IPS-15b (cell line): Measurements from ENCODE around the gene RYK.
"Not testable (repeated sequence)": the region's sequence is repeated elsewhere in the genome, so short reads cannot be mapped to it uniquely, and the experiment has no call there.

Experiments
- H3K27me3 ChIP-seq: one replicate; pipeline ENCODE4 v1.6.1; 2013; ENCODE audit warnings: low read length; ENCODE audit not compliant: control insufficient read depth, insufficient read depth
- H3K36me3 ChIP-seq: one replicate; pipeline ENCODE4 v1.6.1; 2013; ENCODE audit warnings: low read length; ENCODE audit not compliant: control insufficient read depth, insufficient read depth
- H3K4me1 ChIP-seq: one replicate; pipeline ENCODE4 v1.6.1; 2013; ENCODE audit warnings: mild to moderate bottlenecking, low read length; ENCODE audit not compliant: control insufficient read depth, insufficient read depth
- H3K4me3 ChIP-seq: one replicate; pipeline ENCODE4 v1.5.1; 2013; ENCODE audit warnings: low read depth, low read length
- H3K9ac ChIP-seq: one replicate; pipeline ENCODE4 v1.6.1; 2013; ENCODE audit warnings: low read depth, mild to moderate bottlenecking, low read length
- H3K9me3 ChIP-seq: one replicate; pipeline ENCODE4 v1.6.1; 2013; ENCODE audit warnings: mild to moderate bottlenecking, low read length; ENCODE audit not compliant: control insufficient read depth, insufficient read depth

RYK gene

DNA sequence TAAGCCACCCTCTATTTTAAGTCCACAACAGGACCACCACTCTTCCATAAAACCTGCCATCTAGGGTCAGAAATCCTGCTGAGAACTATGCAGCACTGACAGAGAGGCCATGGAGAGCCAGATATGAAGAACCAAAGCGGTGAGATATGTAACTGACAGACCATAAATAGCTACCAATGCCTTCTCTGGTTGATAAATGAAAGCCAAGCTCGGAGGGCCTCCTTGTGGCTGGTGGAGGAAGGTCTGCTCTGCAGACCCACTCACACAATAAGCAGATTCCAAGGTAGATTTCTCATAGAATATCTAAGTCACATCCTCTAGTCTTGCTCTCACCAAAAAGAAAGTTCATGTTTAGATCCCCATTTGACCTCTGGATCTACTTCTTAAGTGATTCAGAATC, 38.9 kb downstream of the RYK start:
- H3K4me3 ChIP-seq = no peak overlapping the region

DNA sequence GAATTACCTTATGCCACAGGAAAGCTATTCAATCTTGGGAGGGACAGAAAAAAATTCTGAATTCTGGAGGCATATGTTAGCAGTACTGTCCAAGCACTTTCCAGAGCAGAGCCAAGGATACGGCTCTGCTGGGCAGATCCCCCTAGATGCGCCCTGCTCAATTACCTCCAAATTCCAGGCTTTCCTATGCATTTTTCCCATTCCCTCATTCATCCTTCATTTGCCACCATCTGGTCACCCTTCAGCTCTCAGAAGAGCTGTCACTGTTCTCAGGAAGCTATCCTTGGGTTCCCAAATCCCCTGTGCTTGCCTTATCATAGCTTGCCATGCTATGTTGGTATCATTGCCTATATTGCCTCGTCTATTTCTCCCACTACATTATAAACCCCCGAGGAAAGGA, 45.2 kb downstream of the RYK start:
- peaks cover 6% of the 10 kb centered on the region for H3K36me3 ChIP-seq
- H3K27me3 ChIP-seq = no peaks in the 10 kb centered on the region
- H3K9ac ChIP-seq = no peak overlapping the region
- no peaks in the 10 kb centered on the region for H3K4me1 ChIP-seq
- H3K4me3 ChIP-seq = no peak overlapping the region
- no peaks in the 10 kb centered on the region for H3K9me3 ChIP-seq

More for the DNA sequence above, 38.9 kb downstream of the RYK start:
- no peak overlapping the region for H3K9ac ChIP-seq
- H3K4me1 ChIP-seq = no peaks in the 10 kb centered on the region
- no peaks in the 10 kb centered on the region for H3K27me3 ChIP-seq
- no peaks in the 10 kb centered on the region for H3K9me3 ChIP-seq
- peaks cover 5% of the 10 kb centered on the region for H3K36me3 ChIP-seq

DNA sequence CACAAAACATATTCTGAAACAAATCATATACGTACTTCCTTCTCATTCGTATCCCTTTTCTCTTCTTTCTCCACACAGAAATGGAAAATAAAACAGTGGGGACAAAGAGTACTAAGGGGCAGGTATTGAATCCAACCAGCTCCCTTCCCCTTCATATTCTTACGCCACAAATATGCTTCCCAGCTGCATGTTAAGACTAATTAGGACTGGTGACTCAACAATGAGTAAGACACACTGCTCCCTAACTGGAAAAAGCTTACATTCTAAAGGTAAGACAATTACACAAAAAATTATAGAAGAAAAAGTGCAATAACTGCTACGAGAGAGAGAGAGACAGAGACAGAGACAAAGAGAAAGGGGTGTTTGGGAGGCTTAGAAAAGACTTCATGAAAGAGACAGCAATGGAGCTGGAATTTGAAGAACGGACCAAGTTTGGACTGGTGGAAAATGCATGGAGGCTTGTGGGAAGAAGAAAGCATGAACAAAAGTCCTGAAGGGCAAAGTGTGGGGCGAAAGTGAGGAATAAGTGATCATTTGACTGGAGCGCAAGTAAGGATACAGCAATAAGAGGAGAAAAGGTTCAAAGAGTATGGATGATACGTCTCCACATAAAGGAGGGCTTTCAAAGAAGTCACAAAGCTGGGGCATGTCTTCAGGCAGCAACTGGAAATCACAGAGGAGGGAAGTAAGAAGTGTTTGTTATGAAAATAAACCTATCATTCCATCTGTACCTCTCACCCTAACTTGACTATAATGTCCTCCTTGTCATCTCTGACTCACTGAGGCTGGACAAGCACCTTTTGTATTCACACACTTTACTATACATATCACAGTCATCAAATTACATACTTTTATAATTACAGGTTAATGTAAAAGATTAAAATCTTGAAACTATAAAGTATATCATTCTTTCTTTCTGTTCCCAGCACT, 49.2 kb downstream of the RYK start:
- Histone ChIP-seq H3K9ac (no peak overlapping the region), H3K9me3 (no peaks in the 10 kb centered on the region), H3K36me3 (peaks cover 6% of the 10 kb centered on the region), H3K4me1 (no peaks in the 10 kb centered on the region), H3K4me3 (no peak overlapping the region), H3K27me3 (no peaks in the 10 kb centered on the region)

DNA sequence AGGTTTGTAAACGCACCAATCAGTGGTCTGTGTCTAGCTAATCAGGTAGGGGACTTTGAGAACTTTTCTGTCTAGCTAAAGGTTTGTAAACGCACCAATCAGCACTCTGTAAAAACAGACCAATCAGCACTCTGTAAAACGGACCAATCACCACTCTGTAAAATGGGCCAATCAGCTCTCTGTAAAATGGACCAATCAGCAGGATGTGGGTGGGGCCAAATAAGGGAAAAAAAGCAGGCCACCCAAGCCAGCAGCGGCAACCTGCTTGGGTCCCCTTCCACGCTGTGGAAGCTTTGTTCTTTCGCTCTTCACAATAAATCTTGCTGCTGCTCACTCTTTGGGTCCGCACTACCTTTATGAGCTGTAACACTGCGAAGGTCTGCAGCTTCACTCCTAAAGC, 50.8 kb downstream of the RYK start:
- not testable (repeated sequence) for H3K9me3 ChIP-seq, H3K36me3 ChIP-seq

DNA sequence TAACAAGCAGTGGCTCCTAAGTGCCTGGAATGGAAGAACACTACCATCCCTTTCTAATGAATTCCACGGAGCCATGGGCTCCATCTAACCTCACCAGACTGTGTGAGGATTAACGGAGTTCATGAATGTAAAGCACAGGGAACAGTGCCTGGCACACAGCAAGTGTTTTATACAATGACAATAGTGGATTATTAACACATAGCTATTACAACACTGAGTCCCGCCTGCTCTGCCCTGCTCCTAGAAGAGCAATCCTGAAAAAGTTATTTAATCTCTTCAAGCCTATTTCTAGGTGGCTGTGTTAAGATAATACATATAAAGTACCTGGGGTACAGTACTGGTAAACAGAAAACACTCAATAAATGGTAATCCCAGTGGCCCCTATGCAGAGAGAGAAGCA, 51.4 kb downstream of the RYK start:
- peaks cover 6% of the 10 kb centered on the region for H3K36me3 ChIP-seq
- H3K4me1 ChIP-seq = no peaks in the 10 kb centered on the region
- no peaks in the 10 kb centered on the region for H3K27me3 ChIP-seq
- H3K9me3 ChIP-seq = no peaks in the 10 kb centered on the region
- H3K4me3 ChIP-seq = no peak overlapping the region
- no peak overlapping the region for H3K9ac ChIP-seq

More for the DNA sequence above, 50.8 kb downstream of the RYK start:
- not testable (repeated sequence) for H3K4me1 ChIP-seq, H3K9ac ChIP-seq, H3K27me3 ChIP-seq, H3K4me3 ChIP-seq

DNA sequence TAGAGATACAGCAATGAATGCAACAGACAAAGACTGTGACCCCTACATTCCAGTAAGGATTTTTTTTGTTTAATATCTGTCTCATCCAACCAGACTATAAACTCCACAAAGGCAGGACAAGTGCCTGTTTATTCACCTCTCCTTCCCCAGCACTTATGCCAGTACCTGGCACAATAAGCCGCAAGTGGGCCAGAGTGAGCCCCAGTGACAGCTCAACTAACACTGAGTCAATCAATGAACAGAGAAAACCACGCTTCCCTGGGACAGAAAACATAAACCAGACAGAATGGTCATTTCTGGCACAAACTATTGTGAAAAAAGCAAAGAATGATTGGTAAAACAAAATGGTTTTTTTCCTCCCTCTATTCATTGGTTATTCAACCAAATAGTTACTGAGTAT, 52.2 kb downstream of the RYK start:
- H3K4me3 ChIP-seq = no peak overlapping the region
- H3K4me1 ChIP-seq = no peaks in the 10 kb centered on the region
- H3K27me3 ChIP-seq = no peaks in the 10 kb centered on the region
- H3K9ac ChIP-seq = no peak overlapping the region
- peaks cover 6% of the 10 kb centered on the region for H3K36me3 ChIP-seq
- H3K9me3 ChIP-seq = no peaks in the 10 kb centered on the region

DNA sequence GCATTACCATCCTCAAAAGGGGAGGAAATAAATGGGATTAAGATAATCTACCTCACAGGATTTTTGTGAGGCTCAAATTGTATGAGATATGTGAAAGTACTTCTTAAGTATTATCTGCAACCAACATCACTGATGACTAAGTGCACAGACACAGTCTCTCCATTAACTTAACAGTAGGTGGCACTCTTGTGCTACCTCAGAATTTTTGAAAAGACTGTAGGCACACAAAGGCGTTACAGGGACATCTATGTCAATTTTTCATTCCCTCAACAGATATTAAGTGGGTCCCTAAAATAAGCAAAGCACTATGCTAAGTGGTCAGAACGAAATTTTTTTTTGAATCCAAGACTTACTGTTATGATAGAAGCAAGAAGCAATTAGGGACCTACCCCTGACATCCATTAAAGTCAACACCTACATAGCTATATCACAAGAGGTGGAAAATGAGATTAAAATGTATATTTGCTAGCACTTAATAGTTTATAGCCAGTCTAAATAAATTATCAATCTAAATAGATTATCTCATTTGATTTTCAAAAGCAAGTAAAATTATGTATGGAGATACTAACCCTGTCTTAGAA, 52.9 kb downstream of the RYK start:
- no peaks in the 10 kb centered on the region for H3K27me3 ChIP-seq
- no peak overlapping the region for H3K4me3 ChIP-seq
- H3K36me3 ChIP-seq = peaks cover 6% of the 10 kb centered on the region
- no peaks in the 10 kb centered on the region for H3K4me1 ChIP-seq
- H3K9me3 ChIP-seq = no peaks in the 10 kb centered on the region
- H3K9ac ChIP-seq = no peak overlapping the region

DNA sequence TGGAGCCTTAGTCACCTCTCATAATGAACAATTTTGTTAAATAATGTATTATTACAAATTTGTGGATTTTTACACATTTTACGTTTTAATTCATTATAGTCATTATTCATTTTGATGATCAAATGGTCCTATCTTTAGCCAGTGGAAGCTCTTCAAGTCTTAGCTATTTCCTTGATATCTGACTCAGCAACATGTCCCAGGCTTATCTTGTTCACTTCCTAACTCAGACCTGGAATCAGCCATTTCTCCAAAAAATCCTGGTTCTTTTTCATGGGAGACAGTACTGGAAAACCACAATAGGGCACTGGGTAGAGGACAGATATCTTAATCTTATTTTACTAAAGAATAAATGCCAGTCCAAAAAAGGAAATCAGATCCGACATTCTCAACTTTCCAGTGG, 56.4 kb downstream of the RYK start:
- no peaks in the 10 kb centered on the region for H3K27me3 ChIP-seq
- no peaks in the 10 kb centered on the region for H3K36me3 ChIP-seq
- peaks cover 5% of the 10 kb centered on the region for H3K4me1 ChIP-seq
- H3K9me3 ChIP-seq = no peaks in the 10 kb centered on the region
- no peak overlapping the region for H3K4me3 ChIP-seq
- H3K9ac ChIP-seq = no peak overlapping the region

DNA sequence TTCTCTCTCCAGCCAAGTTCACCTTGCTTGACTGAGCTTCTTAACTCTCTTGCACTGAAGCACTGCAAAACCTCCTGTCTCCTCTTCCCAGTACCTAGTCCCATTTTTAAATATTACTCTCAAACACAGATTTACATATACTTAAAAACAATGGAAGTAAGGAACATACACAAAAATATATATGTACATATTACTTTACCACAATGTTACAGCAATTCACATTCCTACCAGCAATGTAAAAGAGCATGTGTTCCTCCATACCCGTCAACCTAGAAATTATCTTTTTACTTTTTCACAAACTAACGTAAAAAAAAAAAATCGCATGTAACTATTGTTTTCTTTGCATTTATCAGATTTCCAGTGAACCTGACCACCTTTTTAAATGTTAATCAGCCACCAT, 60.4 kb downstream of the RYK start:
- H3K4me1 ChIP-seq = peaks cover 5% of the 10 kb centered on the region
- H3K27me3 ChIP-seq = no peaks in the 10 kb centered on the region
- H3K36me3 ChIP-seq = no peaks in the 10 kb centered on the region
- H3K9me3 ChIP-seq = no peaks in the 10 kb centered on the region
- no peak overlapping the region for H3K4me3 ChIP-seq
- H3K9ac ChIP-seq = no peak overlapping the region

DNA sequence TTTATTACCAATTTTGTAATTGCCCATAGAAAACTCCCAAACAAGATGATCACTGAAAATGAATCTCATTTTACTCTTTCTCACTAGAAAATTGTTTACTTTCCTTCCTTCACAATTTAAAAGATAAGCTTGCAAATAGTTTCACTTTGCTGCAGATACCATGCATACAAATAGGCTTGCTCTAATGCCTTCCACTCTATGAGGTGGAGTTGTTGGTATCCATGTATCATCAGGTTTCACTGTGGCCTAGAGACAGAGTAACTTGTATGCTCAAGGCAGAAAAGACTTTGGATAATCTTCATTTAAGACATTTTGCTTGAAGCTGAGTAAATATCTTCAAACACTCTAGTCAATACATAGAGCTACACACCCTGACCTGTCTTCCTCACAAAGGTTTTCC, 60.8 kb downstream of the RYK start:
- H3K27me3 ChIP-seq = no peaks in the 10 kb centered on the region
- no peak overlapping the region for H3K4me3 ChIP-seq
- peaks cover 5% of the 10 kb centered on the region for H3K4me1 ChIP-seq
- no peaks in the 10 kb centered on the region for H3K9me3 ChIP-seq
- H3K9ac ChIP-seq = no peak overlapping the region
- no peaks in the 10 kb centered on the region for H3K36me3 ChIP-seq

DNA sequence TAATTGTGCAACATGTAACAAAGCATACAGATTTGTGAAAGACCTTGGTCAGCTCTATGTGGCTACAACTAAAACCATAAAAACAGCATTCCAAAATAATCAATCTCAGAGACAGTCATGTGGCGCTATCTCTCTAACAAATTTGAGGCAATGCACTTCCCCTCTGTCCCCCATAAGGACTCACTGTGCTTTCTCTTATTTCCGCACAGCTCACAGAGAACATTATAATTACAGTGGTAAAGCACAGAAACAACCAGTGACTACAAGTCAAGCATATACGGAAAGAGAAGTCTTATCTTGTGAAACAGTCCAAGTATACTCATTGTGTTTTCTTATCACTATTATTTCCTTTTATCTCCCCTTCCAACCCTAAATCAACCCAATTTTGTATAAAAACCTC, 64.3 kb downstream of the RYK start:
- H3K9ac ChIP-seq = no peak overlapping the region
- H3K4me3 ChIP-seq = no peak overlapping the region
- H3K9me3 ChIP-seq = no peaks in the 10 kb centered on the region
- no peaks in the 10 kb centered on the region for H3K27me3 ChIP-seq
- H3K4me1 ChIP-seq = peaks cover 5% of the 10 kb centered on the region
- no peaks in the 10 kb centered on the region for H3K36me3 ChIP-seq

DNA sequence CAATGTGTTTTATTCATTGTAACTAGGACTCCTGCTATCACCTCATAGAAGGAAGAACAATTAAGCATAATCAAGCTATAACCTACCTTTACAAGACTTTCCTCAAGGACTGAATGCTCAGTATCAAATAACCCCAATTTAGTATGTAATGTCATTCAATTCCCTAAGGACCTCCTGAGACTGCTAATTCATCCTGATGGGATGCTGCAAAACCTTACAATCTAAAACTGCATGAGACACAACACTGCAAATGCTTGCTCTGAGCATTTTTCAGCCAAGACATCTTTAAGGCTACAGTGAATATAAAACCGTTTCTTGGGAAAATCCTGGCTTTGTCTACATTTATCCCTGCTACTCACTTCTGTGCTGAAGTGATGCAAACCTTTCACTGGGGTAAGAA, 69.9 kb downstream of the RYK start:
- peaks cover 2% of the 10 kb centered on the region for H3K36me3 ChIP-seq

More for the DNA sequence above, 69.9 kb downstream of the RYK start:
- H3K4me3 ChIP-seq = no peak overlapping the region
- no peak overlapping the region for H3K9ac ChIP-seq
- no peaks in the 10 kb centered on the region for H3K9me3 ChIP-seq
- no peaks in the 10 kb centered on the region for H3K4me1 ChIP-seq
- no peaks in the 10 kb centered on the region for H3K27me3 ChIP-seq
